ENCODE results near the gene MID1IP1. TPM values are rescaled to one million over a fixed set of nuclear protein-coding genes. Genes with fewer than 3 reads are reported as not detected.

The MID1IP1 gene
- total RNA-seq, 1 experiment from 2014 or later: 100 TPM

- H2BK120ac ChIP-seq (ENCODE audit: low read depth, low read length, poor library complexity, severe bottlenecking): no peak overlapping the region
- Mint-ChIP-seq H3K4me1 (peaks cover 14 to 15% of the 10 kb centered on the region in 2 experiments), H3K27ac (peak overlapping the region; percentile 97 to 98 (median 98)), H3K27me3 (ENCODE audit: low read depth) (no peaks in the 10 kb centered on the region), H3K36me3 (ENCODE audit: insufficient read depth in 1 of 3, low read depth in 3 of 3) (peaks cover 34 to 40% (median 38%) of the 10 kb centered on the region in 3 experiments), H3K4me3 (peak overlapping the region; percentile 92 to 93), H3K9me3 (peaks cover 57 to 64% of the 10 kb centered on the region in 2 experiments)
- no peak overlapping the region for H2BK20ac ChIP-seq (ENCODE audit: low read depth, low read length, poor library complexity, severe bottlenecking)
- no CpG with 5 or more reads among the region's 3 CpGs for WGBS (ENCODE audit: extremely low coverage, insufficient read length, low lambda C conversion rate)
- H3K27me3 ChIP-seq (ENCODE audit: insufficient read depth, low read length): no peaks in the 10 kb centered on the region
- TF ChIP-seq CTCF (conservative IDR thresholded peaks at IDR 0.05): no peak
- H4K8ac ChIP-seq (replicated peaks; ENCODE audit: insufficient read length, low read depth, low read length): no peak overlapping the region
- H3K9me3 ChIP-seq (ENCODE audit: control insufficient read depth, low read depth, low read length): no peaks in the 10 kb centered on the region
- H3K4me1 ChIP-seq (ENCODE audit: insufficient read depth, low read length): peaks cover 3% of the 10 kb centered on the region
- H3K14ac ChIP-seq (ENCODE audit: insufficient read depth, low read length): peak overlapping the region; percentile 81; the same call in 1 of the 2 replicates
- H2AK5ac ChIP-seq (ENCODE audit: insufficient read length, low read length): no peak overlapping the region
- no peak overlapping the region for H4K5ac ChIP-seq (ENCODE audit: insufficient read length, low read depth, low read length)
- H3K79me1 ChIP-seq (ENCODE audit: insufficient read depth, low read depth, low read length, poor library complexity, severe bottlenecking): no peaks in the 10 kb centered on the region
- peak overlapping the region; percentile 94 for H3K27ac ChIP-seq (ENCODE audit: insufficient read length, low read depth, low read length)
- H3K23me2 ChIP-seq (ENCODE audit: insufficient read length, low read depth, low read length, poor library complexity, severe bottlenecking): peaks cover 9% of the 10 kb centered on the region
- H3K18ac ChIP-seq (ENCODE audit: insufficient read length, low read depth, low read length): peak overlapping the region; percentile 29
- H3K4me2 ChIP-seq (ENCODE audit: insufficient read depth, insufficient read length, low read length): peak overlapping the region; percentile 90
- H3K56ac ChIP-seq (ENCODE audit: insufficient read length, low read depth, low read length): no peak overlapping the region
- no peak overlapping the region; the same call in 1 of the 2 replicates for H3K4ac ChIP-seq (ENCODE audit: low read depth, low read length)
- no peak overlapping the region for H2AFZ ChIP-seq (ENCODE audit: low read length)
- peaks cover 11% of the 10 kb centered on the region; the same call in 1 of the 2 replicates for H3K79me2 ChIP-seq (ENCODE audit: insufficient read depth, low read length)
- no peak for DNase-seq
- no peak overlapping the region for H3K23ac ChIP-seq (ENCODE audit: insufficient read length, low read depth, low read length)
- no peaks in the 10 kb centered on the region for H4K20me1 ChIP-seq (ENCODE audit: control insufficient read depth, insufficient read depth, insufficient read length)
- peak overlapping the region; percentile 86 for H3K9ac ChIP-seq (ENCODE audit: extremely low read depth, insufficient read length, low read length)
- no peak overlapping the region for H4K91ac ChIP-seq (ENCODE audit: insufficient read length, low read depth, low read length)
- H2BK15ac ChIP-seq (ENCODE audit: low read depth, low read length): no peak overlapping the region; the same call in 1 of the 2 replicates
- H2BK12ac ChIP-seq (ENCODE audit: insufficient read length, low read depth, low read length): no peak overlapping the region
- no peak overlapping the region for H3T11ph ChIP-seq (ENCODE audit: low read length)
- H2BK5ac ChIP-seq (ENCODE audit: insufficient read length, low read length): no peak overlapping the region
Measured at GRCh38 chrX:38803243-38803587, 2.0 kb downstream of the MID1IP1 start.
